HUES48 (cell line): ENCODE results near the gene SRPK2.

Experiments
- H3K27ac ChIP-seq: one replicate; pipeline ENCODE4 v1.7.0; 2013; ENCODE audit warnings: low read depth, low read length, inconsistent platforms
- H3K27me3 ChIP-seq: 2 replicates; pipeline ENCODE4 v1.6.1; 2013; ENCODE audit warnings: mild to moderate bottlenecking, low read length; ENCODE audit not compliant: control insufficient read depth, insufficient read depth
- H3K36me3 ChIP-seq: 2 replicates; pipeline ENCODE4 v1.6.1; 2013; ENCODE audit warnings: low read length; ENCODE audit not compliant: control insufficient read depth, insufficient read depth
- H3K4me1 ChIP-seq: 2 replicates; pipeline ENCODE4 v1.6.1; 2013; ENCODE audit warnings: mild to moderate bottlenecking, low read length; ENCODE audit not compliant: control insufficient read depth, insufficient read depth
- H3K4me3 ChIP-seq: 2 replicates; pipeline ENCODE4 v1.5.1; 2013; ENCODE audit warnings: mild to moderate bottlenecking, low read depth, low read length
- H3K9ac ChIP-seq: 2 replicates; pipeline ENCODE4 v1.6.1; 2013; ENCODE audit warnings: mild to moderate bottlenecking, low read depth, low read length, moderate library complexity
- H3K9me3 ChIP-seq: 2 replicates; pipeline ENCODE4 v1.6.1; 2013; ENCODE audit warnings: low read length; ENCODE audit not compliant: control insufficient read depth, insufficient read depth

The SRPK2 gene

DNA sequence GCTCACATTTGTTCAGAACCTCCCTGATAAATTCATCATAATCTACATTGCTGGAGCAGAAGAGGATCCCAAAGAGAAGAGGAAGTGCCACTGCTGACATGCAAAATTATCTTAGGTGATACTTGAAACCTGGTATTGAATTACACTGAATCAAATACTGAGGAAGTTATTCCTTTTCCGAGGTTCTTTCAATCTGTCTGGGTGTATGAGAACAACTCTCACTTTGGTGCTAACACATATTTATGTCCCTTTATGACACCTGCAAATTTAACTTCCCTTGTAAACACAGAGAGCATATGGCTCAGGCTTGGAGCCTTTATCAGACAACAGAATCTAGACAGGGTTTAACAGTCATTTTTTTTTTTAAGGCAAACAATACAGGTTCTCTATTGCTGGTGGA is 131.4 kb downstream of the SRPK2 start:
- no peaks in the 10 kb centered on the region for H3K27me3 ChIP-seq
- no peaks in the 10 kb centered on the region for H3K36me3 ChIP-seq
- H3K9me3 ChIP-seq, result no peaks in the 10 kb centered on the region
- peak overlapping the region; percentile 2; the same call in 1 of the 2 replicates for H3K4me3 ChIP-seq
- no peak overlapping the region for H3K9ac ChIP-seq
- peaks cover 42% of the 10 kb centered on the region for H3K4me1 ChIP-seq
- H3K27ac ChIP-seq, result no peak overlapping the region

DNA sequence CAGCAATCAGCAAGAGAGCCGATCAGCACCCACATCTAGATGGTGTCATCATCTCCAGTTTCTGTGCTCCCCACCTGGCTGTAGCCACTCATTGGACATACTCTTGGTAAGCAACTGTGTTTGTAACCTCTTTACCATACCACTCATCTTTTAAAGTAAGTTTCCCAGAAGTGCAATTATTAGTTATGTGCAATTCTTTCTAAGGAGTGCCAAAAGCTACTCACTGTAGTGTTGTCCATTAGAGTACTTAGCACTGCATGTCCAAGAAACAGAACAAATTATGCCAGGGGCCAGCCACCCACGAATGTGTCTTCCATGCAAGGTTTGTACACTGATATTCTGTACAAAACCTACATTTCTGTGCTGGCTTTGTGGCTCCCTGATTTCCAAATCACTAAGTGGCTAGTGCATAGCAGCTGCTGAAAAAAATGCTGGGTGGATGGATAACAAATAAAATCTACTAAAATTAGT is 131.9 kb downstream of the SRPK2 start:
- H3K9ac ChIP-seq, result no peak overlapping the region
- H3K36me3 ChIP-seq, result no peaks in the 10 kb centered on the region
- no peak overlapping the region for H3K4me3 ChIP-seq
- no peak overlapping the region for H3K27ac ChIP-seq
- no peaks in the 10 kb centered on the region for H3K27me3 ChIP-seq
- H3K9me3 ChIP-seq, result no peaks in the 10 kb centered on the region
- H3K4me1 ChIP-seq, result peaks cover 44% of the 10 kb centered on the region

DNA sequence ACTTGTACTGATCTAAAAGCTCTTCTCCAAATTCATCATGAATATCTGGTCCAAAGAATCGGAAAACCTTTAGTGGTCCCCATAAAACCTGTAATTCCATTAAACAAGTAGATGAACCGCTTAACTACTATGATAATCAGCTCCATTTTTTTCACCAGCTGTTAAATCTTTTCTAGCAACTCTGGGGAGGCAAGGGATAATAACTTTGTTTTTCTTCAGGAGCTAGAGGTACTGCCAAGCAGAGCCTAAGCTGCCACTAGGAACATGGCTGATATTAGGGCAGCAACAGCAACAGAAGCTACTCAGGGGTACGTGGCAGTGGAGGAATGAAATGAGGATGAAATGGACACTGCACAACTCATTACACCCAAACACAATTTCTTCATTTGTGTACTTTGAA is 138.0 kb downstream of the SRPK2 start:
- Histone ChIP-seq H3K27ac (no peak overlapping the region), H3K4me3 (no peak overlapping the region), H3K27me3 (no peaks in the 10 kb centered on the region), H3K9ac (no peak overlapping the region), H3K36me3 (no peaks in the 10 kb centered on the region), H3K9me3 (no peaks in the 10 kb centered on the region), H3K4me1 (peaks cover 49% of the 10 kb centered on the region)

DNA sequence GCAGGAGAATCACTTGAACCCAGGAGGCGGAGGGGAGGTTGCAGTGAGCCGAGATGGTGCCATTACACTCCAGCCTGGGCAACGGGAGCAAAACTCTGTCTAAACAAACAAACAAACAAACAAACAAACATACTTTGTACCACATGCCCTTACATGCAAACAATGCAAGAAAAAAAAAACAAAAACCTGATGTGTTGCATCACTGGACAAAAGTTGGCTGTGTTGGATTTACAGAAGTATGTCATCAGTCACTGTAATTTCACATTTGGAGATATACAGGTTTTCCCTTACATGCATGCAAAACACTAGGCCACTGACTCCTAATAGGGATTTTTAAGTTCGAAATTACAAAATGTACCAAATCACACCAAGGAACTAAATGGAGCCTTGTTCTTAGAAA is 138.5 kb downstream of the SRPK2 start:
- H3K9me3 ChIP-seq, result no peaks in the 10 kb centered on the region
- no peak overlapping the region for H3K4me3 ChIP-seq
- no peak overlapping the region for H3K9ac ChIP-seq
- no peak overlapping the region for H3K27ac ChIP-seq
- peaks cover 51% of the 10 kb centered on the region for H3K4me1 ChIP-seq
- H3K27me3 ChIP-seq, result no peaks in the 10 kb centered on the region
- no peaks in the 10 kb centered on the region for H3K36me3 ChIP-seq

DNA sequence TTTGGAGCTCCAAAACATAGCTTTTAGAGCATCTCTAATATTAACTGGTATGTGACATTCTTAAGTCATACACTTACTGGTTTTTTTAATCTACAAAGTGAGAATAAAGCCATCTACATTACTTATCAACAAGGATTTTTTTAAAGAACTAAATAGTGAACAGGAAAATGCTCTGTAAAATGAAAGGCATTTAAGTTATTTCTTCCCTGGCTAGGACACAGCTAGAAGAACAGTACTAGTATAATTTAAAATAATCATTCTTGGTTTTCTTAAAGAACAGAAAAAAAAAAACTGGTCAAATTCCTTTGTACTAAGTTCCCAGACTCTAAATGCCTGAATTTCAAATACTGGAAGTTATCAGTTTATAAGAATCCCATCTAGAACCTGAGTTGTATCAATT is 139.5 kb downstream of the SRPK2 start:
- H3K4me1 ChIP-seq, result peaks cover 47% of the 10 kb centered on the region
- H3K27me3 ChIP-seq, result no peaks in the 10 kb centered on the region
- H3K27ac ChIP-seq, result no peak overlapping the region
- H3K9ac ChIP-seq, result no peak overlapping the region
- no peaks in the 10 kb centered on the region for H3K36me3 ChIP-seq
- no peaks in the 10 kb centered on the region for H3K9me3 ChIP-seq
- no peak overlapping the region for H3K4me3 ChIP-seq

DNA sequence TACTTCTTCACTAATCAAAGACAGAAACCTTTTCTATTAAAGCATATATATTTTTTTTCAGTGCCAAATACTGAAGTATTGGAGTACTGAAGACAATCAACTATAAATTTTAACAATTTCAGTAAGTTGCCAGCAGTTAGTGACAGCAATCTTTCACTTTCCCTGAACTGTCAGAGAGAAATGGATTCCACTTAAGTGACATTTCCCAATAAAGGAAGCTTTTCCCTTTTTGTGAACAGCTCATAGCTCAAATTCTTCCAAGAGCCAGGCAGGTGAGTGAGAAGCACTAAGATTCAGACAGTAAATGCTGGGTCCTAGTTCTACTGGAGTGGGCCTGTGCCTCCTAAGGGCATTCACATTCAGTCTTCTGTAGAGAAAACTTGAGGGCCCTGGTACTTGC is 142.0 kb downstream of the SRPK2 start:
- peaks cover 29% of the 10 kb centered on the region for H3K4me1 ChIP-seq
- no peak overlapping the region for H3K9ac ChIP-seq

DNA sequence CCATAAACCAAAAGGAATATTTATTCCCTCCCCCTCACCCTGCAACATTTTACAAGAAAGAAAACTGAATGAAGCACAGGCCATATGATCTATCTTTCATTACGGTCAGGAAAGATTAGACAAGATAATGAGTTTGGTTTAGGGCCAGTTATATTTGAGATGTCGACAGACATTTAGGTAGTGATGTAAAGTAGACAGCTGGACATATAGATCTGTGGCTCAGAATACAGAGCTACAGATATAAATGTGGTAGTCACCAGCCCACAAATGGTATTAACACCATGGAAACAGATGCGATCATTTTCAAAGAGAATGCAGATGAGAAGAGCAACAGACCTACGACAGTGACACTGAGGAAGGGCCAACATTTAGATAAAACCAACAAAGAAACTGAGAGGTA is 142.5 kb downstream of the SRPK2 start:
- Histone ChIP-seq H3K27ac (no peak overlapping the region), H3K4me3 (no peak overlapping the region), H3K9ac (no peak overlapping the region), H3K36me3 (no peaks in the 10 kb centered on the region), H3K4me1 (peaks cover 25% of the 10 kb centered on the region), H3K27me3 (no peaks in the 10 kb centered on the region), H3K9me3 (no peaks in the 10 kb centered on the region)

More for the DNA sequence above, 142.0 kb downstream of the SRPK2 start:
- Histone ChIP-seq H3K27me3 (no peaks in the 10 kb centered on the region), H3K4me3 (no peak overlapping the region), H3K36me3 (no peaks in the 10 kb centered on the region), H3K9me3 (no peaks in the 10 kb centered on the region), H3K27ac (no peak overlapping the region)

DNA sequence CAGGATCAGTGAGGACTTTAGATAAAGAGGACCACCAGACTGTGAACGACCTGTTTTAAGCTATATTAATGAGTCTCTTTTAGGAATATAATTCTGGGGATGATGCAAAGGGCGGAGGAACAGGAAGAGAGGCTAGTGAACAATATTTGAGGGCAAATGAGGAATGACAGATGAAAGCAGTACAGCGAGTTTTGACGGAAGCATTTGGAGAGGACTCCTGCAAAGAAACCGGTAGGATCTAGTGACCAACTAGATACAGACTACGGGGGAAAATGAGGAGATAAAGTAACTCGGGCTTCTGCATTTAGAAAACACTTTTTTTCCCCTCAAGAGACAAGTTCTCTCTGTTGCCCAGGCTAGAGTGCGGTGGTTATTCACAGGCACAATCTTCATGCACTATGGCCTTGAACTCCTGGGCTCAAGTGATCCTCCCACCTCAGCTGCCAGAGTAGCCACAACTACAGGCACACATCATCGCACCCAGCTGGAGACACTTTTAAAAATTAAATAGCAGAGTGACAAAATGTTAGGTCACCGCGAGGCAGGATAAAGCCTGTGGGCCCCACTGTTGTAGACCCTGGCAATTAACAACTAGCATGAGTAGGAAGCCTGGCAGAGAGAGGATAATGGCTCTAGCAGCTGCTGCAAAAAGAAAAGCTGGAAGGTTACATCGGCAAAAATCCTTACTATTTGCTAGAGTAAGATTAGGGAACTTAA is 143.2 kb downstream of the SRPK2 start:
- Histone ChIP-seq H3K4me1 (peaks cover 19% of the 10 kb centered on the region), H3K36me3 (no peaks in the 10 kb centered on the region), H3K27ac (no peak overlapping the region), H3K27me3 (no peaks in the 10 kb centered on the region), H3K4me3 (no peak overlapping the region), H3K9me3 (no peaks in the 10 kb centered on the region), H3K9ac (no peak overlapping the region)

DNA sequence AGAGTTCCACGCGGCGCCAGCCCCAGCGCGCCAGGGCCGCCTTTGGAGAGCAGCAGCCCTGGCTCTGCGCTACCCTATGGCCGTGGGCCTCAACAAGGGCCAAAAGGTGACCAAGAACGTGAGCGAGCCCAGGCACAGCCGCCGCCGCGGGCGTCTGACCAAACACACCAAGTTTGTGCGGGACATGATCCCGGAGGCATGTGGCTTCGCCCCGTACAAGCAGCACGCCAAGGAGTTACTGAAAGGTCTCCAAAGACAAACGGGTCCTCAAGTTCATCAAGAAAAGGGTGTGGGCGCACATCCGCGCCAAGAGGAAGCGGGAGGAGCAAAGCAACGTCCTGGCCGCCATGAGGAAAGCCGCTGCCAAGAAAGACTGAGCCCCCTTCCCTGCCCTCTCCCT is 144.1 kb downstream of the SRPK2 start:
- Histone ChIP-seq H3K9me3 (no peaks in the 10 kb centered on the region), H3K27me3 (no peaks in the 10 kb centered on the region), H3K4me3 (no peak overlapping the region), H3K27ac (no peak overlapping the region), H3K4me1 (peaks cover 17% of the 10 kb centered on the region), H3K36me3 (no peaks in the 10 kb centered on the region), H3K9ac (no peak overlapping the region)

DNA sequence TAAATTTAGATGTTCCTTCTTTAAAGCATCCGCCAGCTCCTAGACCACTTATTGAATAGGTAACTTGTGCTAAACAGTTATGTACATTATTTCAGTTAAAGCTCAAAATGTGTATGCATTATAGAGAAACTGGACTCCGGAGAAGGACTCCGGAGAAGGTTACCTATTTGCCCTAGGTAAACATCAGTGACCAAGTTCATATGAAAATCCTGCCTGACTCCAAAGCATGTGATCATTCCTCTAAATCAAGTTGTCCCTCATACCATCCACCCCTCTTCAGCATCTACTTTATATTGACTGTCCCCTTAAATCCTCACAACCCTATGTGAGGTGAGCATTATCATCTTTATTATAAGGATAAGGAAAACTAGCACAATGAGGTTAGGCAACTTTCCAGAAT is 147.5 kb downstream of the SRPK2 start:
- no peak overlapping the region for H3K4me3 ChIP-seq
- peaks cover 16% of the 10 kb centered on the region for H3K4me1 ChIP-seq
- H3K27me3 ChIP-seq, result no peaks in the 10 kb centered on the region
- no peak overlapping the region for H3K27ac ChIP-seq
- H3K9me3 ChIP-seq, result no peaks in the 10 kb centered on the region
- H3K36me3 ChIP-seq, result no peaks in the 10 kb centered on the region
- no peak overlapping the region for H3K9ac ChIP-seq

DNA sequence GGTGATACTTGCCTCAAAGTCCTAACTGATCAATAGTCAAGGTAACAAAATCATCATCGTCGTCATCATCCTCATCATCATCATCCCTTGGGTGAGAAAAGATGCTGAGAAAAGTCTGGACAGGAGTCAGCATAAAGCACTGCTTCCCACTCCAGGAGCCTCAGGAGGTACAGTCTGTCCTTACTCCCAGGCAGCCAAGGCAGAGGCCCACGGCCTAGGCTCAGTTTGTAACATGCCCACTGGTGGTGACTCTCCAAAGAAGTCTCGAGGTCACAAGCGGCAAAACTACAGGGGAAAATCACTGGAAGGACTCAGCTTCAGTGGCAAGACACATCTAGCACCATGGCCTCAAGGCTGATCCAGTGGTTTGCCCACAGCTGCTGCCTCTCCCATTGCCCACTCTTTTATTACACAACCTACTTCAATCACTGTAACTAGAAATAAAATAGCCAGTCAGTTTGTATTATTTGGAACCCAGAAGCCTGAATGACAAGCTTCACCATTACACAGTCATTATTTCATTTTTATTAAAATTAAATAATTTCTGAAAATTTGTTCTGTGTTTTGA is 150.4 kb downstream of the SRPK2 start:
- H3K27me3 ChIP-seq, result no peaks in the 10 kb centered on the region
- no peaks in the 10 kb centered on the region for H3K9me3 ChIP-seq
- no peak overlapping the region for H3K4me3 ChIP-seq
- H3K27ac ChIP-seq, result no peak overlapping the region
- no peaks in the 10 kb centered on the region for H3K36me3 ChIP-seq
- H3K4me1 ChIP-seq, result peaks cover 9% of the 10 kb centered on the region; the same call in 1 of the 2 replicates
- H3K9ac ChIP-seq, result no peak overlapping the region
